Endothelial cell of umbilical vein (primary cell): ENCODE results near the gene TEAD3.

Source experiments
- CTCF ChIP-seq, 2 donors: IDR thresholded peaks; 1 replicate in 1 of 2; 2 replicates in 1 of 2; pipeline ENCODE4 v1.5.1; 2011; ENCODE audit warnings: low read length in 2 of 2, mild to moderate bottlenecking in 2 of 2, moderate library complexity in 2 of 2, control low read depth in 1 of 2, inconsistent platforms in 1 of 2, low read depth in 1 of 2; ENCODE audit not compliant: insufficient read depth in 1 of 2; ENCODE audit errors: extremely low read depth in 1 of 2
- EZH2 ChIP-seq: IDR thresholded peaks from 2 replicates; pipeline ENCODE4 v1.6.1; 2012; ENCODE audit warnings: borderline replicate concordance, low read depth, mild to moderate bottlenecking, moderate library complexity, low read length, inconsistent platforms; ENCODE audit not compliant: severe bottlenecking
- FOS ChIP-seq: IDR thresholded peaks from 2 replicates; pipeline ENCODE4 v1.6.1; 2011; ENCODE audit warnings: mild to moderate bottlenecking, low read length, moderate library complexity, borderline replicate concordance; ENCODE audit not compliant: insufficient read depth
- GATA2 ChIP-seq: IDR thresholded peaks from 2 replicates; pipeline ENCODE4 v1.7.0; 2011; ENCODE audit warnings: low read depth, mild to moderate bottlenecking, moderate library complexity, mixed read lengths, low read length; ENCODE audit not compliant: insufficient read length, insufficient read depth
- POLR2A ChIP-seq: IDR thresholded peaks from 2 replicates; pipeline ENCODE4 v1.6.1; 2012; ENCODE audit warnings: low read depth, mild to moderate bottlenecking, control low read depth, low read length
- POLR2AphosphoS5 ChIP-seq: IDR thresholded peaks from 2 replicates; pipeline ENCODE4 v1.6.1; 2012; ENCODE audit warnings: low read depth, mild to moderate bottlenecking, control low read depth, low read length, moderate library complexity; ENCODE audit not compliant: insufficient read depth

GRCh38 chr6:35500782-35501181 is 3.9 kb upstream of the TEAD3 start:
- TF ChIP-seq POLR2A (no peak), GATA2 (no peak), CTCF (IDR thresholded peaks at IDR 0.05; ENCODE audit: extremely low read depth in 1 of 2, insufficient read depth in 1 of 2, low read depth in 1 of 2, low read length in 2 of 2) (no peak), EZH2 (no peak), FOS (no peak), POLR2AphosphoS5 (no peak)
